ENCODE measurements around the gene KLHL8. TPM values are rescaled to one million over a fixed set of nuclear protein-coding genes. Genes with fewer than 3 reads are reported as not detected.

KLHL8 gene
- total and polyA plus RNA-seq, 5 donors: 3.4 to 14.6 (median 11.7) TPM

DNA sequence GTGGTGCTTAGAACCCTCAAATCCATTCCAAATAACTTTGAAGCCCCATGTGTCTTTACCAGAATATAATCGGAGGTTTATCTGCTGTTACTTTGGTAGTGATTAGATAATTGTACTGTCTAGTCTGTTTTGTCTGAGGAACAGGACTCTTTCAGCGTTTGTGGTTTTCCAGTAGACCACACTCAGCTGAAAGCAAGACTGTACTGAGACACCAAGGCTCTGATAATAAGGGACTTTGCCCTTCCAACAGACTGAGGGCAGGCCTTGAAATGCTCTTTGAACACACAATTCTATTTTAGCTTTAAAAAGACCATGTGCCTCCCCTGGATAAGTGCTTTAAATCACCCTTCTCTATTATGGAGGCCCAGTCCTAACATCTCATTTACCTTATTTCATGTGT lies 76.1 kb downstream of the KLHL8 start:
- intact Hi-C loops (cut with DNase I): no loop called here
- H3K9me3 ChIP-seq (ENCODE audit: control insufficient read depth, low read length): no peaks in the 10 kb centered on the region
- DNase-seq: no peak

DNA sequence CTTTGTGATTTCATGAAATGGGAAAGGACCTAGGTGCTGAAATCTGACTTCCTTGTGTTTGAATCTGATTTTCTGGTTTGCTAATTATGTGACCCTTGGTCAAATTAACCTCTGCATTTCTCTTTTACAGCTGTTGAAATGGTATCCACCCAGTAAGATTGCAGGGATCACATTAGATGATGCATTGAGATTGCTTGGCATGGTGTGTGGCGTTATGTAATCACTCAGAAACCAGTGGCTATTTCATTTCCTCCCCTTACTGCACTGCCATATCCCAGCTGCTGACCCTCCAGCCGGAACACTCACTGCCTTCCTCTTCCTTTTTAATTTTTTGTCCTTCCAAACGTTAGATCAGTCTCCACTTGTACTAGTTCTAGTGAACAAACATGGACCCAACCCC lies 79.0 kb downstream of the KLHL8 start:
- Histone ChIP-seq H3K4me3 (ENCODE audit: low read length) (no peak overlapping the region), H3K4me1 (ENCODE audit: control insufficient read depth, insufficient read depth, low read length) (no peaks in the 10 kb centered on the region), H3K27ac (ENCODE audit: low read length) (no peak overlapping the region), H3K9me3 (ENCODE audit: control insufficient read depth, low read length) (no peaks in the 10 kb centered on the region), H3K27me3 (ENCODE audit: control insufficient read depth, insufficient read depth) (no peaks in the 10 kb centered on the region)
- no peak for DNase-seq
- intact Hi-C loops (cut with DNase I): no loop called here
- 47% methylated on average over 3 of the region's 3 CpGs for WGBS
- ATAC-seq: peak; percentile 52 to 65

More for the DNA sequence above, 76.1 kb downstream of the KLHL8 start:
- H3K27ac ChIP-seq (ENCODE audit: low read length): no peak overlapping the region
- H3K27me3 ChIP-seq (ENCODE audit: control insufficient read depth, insufficient read depth): no peaks in the 10 kb centered on the region
- no peak for ATAC-seq
- WGBS: 38% methylated on average over 2 of the region's 2 CpGs
- H3K4me3 ChIP-seq (ENCODE audit: low read length): no peak overlapping the region
- H3K4me1 ChIP-seq (ENCODE audit: control insufficient read depth, insufficient read depth, low read length): no peaks in the 10 kb centered on the region

DNA sequence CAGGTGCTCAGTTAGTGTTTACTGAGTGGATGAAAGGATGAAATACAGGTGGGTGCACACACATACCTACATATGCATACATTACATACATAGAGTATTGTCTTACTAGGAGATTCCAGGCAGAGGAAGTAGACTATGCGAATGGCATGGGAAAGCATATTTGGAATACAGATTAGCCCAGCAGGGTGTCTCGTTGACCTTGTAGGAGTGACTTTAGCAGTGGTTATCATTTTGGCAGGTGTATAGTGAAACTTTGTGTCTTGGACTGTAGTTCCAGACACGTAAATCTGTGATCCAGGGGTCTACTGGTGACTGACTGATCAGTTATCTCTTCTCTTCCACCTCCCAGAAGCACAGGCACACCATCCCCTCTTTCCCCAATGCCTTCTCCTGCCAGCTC lies 86.3 kb downstream of the KLHL8 start:
- no peaks in the 10 kb centered on the region for H3K27me3 ChIP-seq (ENCODE audit: control insufficient read depth, insufficient read depth)
- H3K4me3 ChIP-seq (ENCODE audit: low read length): no peak overlapping the region
- peak in 1 of 2 donors; percentile 26 for ATAC-seq
- DNase-seq: no peak
- intact Hi-C loops (cut with DNase I): no loop called here
- WGBS: 60% methylated on average over 3 of the region's 3 CpGs
- H3K9me3 ChIP-seq (ENCODE audit: control insufficient read depth, low read length): no peaks in the 10 kb centered on the region
- H3K27ac ChIP-seq (ENCODE audit: low read length): peak overlapping the region; percentile 63
- H3K4me1 ChIP-seq (ENCODE audit: control insufficient read depth, insufficient read depth, low read length): no peaks in the 10 kb centered on the region

DNA sequence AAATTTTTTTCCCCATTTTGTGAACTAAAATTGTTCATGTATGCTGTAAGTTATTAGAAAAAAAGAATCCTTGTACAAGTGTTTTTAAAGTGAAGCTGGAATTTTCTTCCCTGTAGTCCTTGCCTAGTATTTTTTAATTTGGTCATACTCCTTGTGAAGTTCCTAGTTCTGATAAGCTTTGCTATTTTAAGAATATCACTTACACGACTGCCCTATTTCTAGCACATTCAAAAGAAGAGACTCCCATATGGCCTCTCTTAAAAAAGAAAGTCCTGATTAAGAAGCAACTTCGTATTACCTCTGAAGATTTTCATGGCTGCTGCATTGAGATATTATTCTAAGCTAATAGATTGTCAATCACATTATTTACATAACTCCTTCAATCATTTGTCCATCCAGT lies 87.2 kb downstream of the KLHL8 start:
- H3K4me1 ChIP-seq (ENCODE audit: control insufficient read depth, insufficient read depth, low read length): no peaks in the 10 kb centered on the region
- peak in 1 of 2 donors; percentile 40 for ATAC-seq
- WGBS: 36% methylated on average over 2 of the region's 2 CpGs
- intact Hi-C loops (cut with DNase I): no loop called here
- DNase-seq: no peak
- H3K27me3 ChIP-seq (ENCODE audit: control insufficient read depth, insufficient read depth): no peaks in the 10 kb centered on the region
- H3K27ac ChIP-seq (ENCODE audit: low read length): peak overlapping the region; percentile 75
- H3K9me3 ChIP-seq (ENCODE audit: control insufficient read depth, low read length): no peaks in the 10 kb centered on the region
- H3K4me3 ChIP-seq (ENCODE audit: low read length): no peak overlapping the region

DNA sequence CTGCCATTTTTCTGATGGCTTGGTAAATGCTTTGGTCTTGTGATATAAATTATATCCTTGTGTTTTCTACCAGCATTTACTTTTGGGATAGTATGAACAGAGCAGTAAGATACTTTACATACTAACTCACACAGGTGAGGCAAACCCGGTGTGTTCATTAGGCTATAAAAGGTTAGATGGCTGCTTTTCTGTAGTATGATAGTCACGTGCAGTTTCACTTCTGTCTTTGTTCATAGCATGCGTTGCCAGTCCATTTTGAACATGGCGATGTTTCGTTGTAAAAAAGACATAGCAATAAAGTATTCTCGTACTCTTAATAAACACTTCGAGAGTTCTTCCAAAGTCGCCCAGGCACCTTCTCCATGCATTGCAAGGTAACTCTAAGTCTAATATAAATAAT lies 88.4 kb downstream of the KLHL8 start:
- Histone ChIP-seq H3K4me3 (ENCODE audit: low read length) (no peak overlapping the region), H3K27ac (ENCODE audit: low read length) (no peak overlapping the region), H3K4me1 (ENCODE audit: control insufficient read depth, insufficient read depth, low read length) (no peaks in the 10 kb centered on the region), H3K27me3 (ENCODE audit: control insufficient read depth, insufficient read depth) (no peaks in the 10 kb centered on the region), H3K9me3 (ENCODE audit: control insufficient read depth, low read length) (no peaks in the 10 kb centered on the region)
- intact Hi-C loops (cut with DNase I): no loop called here
- ATAC-seq (no peak), DNase-seq (no peak)
- WGBS: 94% methylated on average over 8 of the region's 8 CpGs

DNA sequence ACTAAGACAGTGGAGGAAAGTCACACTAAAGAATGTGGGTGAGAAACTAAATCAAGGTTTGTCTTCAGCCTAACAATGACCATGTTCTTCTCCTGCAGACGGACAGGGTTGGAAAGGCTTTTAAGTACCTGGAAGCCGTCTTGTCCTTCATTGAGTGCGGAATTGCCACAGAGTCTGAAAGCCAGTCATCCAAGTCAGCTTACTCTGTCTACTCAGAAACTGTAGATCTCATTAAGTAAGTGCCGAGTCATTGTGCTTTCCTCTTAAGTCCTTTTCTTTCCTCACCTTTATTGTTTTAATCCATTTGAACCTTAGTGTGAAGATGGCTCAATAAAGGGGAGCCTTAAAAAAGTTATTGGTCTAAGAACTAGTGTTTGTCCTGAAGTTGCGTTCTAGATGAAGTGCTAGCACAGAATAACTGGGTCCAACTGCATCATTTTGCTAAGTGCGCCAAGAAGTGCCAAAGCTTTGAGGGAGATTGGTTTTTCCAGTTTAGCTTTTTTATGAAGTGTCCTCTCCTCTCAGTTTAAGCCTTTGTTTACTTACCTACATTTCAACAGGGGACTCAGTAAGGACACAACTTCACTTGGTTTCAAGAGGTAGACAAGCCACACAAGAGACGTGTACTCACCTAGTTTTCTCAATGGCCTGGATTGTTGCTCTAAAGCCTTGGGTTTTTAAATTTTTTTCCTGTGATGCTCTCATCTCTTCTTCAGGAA lies 89.3 kb downstream of the KLHL8 start:
- Histone ChIP-seq H3K4me1 (ENCODE audit: control insufficient read depth, insufficient read depth, low read length) (no peaks in the 10 kb centered on the region), H3K4me3 (ENCODE audit: low read length) (no peak overlapping the region), H3K27ac (ENCODE audit: low read length) (no peak overlapping the region), H3K27me3 (ENCODE audit: control insufficient read depth, insufficient read depth) (no peaks in the 10 kb centered on the region), H3K9me3 (ENCODE audit: control insufficient read depth, low read length) (no peaks in the 10 kb centered on the region)
- ATAC-seq (no peak), DNase-seq (no peak)
- WGBS: 96% methylated on average over 7 of the region's 7 CpGs
- intact Hi-C loops (cut with DNase I): no loop called here

DNA sequence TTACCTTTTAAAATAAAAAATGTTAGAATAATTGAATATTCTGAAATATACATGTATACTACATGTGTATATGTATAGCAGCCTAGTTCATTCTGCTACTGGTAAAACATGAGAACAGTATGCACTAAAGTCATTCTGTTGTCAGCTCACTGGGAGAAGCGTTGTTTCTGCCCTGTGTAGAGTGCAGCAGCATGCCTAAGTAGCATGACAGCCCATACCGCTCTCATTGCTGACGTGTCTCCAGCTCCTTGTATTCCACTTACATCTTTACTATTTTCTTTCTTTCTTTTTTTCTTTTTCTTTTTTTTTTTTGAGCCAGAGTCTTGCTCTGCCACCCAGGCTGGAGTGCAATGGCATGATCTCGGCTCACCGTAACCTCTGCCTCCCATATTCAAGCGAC lies 90.7 kb downstream of the KLHL8 start:
- DNase-seq (no peak), ATAC-seq (no peak)
- H3K4me3 ChIP-seq (ENCODE audit: low read length): no peak overlapping the region
- intact Hi-C loops (cut with DNase I): no loop called here
- no peaks in the 10 kb centered on the region for H3K4me1 ChIP-seq (ENCODE audit: control insufficient read depth, insufficient read depth, low read length)
- no peak overlapping the region for H3K27ac ChIP-seq (ENCODE audit: low read length)
- no peaks in the 10 kb centered on the region for H3K9me3 ChIP-seq (ENCODE audit: control insufficient read depth, low read length)
- WGBS: 96% methylated on average over 6 of the region's 6 CpGs
- H3K27me3 ChIP-seq (ENCODE audit: control insufficient read depth, insufficient read depth): no peaks in the 10 kb centered on the region

DNA sequence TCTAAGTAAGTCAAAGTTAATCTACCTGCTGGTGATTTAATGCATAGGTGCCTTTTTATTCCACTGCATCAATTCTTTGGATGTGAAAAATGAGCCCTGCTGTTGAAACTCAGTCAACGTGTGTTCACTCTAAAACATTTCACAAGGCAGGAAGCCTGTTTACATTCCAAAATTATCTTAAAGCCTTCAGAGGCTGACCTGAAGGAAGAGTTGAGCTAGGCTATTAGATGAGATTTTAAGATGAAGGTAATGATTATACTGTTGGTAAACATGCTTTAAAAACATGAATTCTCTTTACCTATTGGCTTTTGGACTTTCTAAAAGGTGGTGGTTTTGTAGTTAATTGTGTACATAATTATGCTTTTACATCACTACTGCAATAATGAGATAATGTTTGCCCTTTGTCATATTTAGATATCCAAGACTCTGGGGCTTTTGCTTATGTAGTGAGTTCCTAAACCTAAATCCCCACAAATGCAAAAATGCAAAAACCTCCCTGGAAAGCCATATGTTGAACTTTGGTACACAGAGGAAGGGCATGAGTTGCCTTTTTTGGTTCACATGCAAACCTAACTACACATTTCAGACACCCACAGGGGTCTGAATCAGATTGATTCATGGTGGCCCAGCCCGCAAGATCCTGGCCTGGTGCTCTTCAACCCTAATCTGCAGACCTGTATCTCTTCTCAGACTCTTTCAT lies 92.3 kb downstream of the KLHL8 start:
- Histone ChIP-seq H3K4me3 (ENCODE audit: low read length) (no peak overlapping the region), H3K9me3 (ENCODE audit: control insufficient read depth, low read length) (no peaks in the 10 kb centered on the region), H3K27me3 (ENCODE audit: control insufficient read depth, insufficient read depth) (no peaks in the 10 kb centered on the region), H3K4me1 (ENCODE audit: control insufficient read depth, insufficient read depth, low read length) (no peaks in the 10 kb centered on the region), H3K27ac (ENCODE audit: low read length) (no peak overlapping the region)
- DNase-seq (no peak), ATAC-seq (no peak)
- 71% methylated on average over 2 of the region's 2 CpGs for whole genome bisulfite sequencing
- intact Hi-C loops (cut with DNase I): no loop called here

DNA sequence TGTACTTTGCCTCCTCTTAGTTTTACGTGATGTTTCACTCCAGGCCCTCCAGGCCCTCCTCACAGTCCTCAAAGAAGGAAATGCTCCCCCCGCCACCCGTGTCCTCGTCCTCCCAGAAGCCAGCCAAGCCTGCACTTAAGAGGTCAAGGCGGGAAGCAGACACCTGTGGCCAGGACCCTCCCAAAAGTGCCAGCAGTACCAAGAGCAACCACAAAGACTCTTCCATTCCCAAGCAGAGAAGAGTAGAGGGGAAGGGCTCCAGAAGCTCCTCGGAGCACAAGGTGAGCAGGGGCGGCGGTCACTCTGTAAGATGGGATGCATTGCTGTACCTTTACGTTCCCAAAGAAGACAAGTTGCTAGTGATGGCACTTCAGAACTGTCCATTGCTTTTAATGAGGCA lies 94.4 kb downstream of the KLHL8 start:
- H3K9me3 ChIP-seq (ENCODE audit: control insufficient read depth, low read length): no peaks in the 10 kb centered on the region
- WGBS: 91% methylated on average over 9 of the region's 9 CpGs
- H3K27me3 ChIP-seq (ENCODE audit: control insufficient read depth, insufficient read depth): no peaks in the 10 kb centered on the region
- ATAC-seq (no peak), DNase-seq (no peak)
- no peak overlapping the region for H3K4me3 ChIP-seq (ENCODE audit: low read length)
- intact Hi-C loops (cut with DNase I): no loop called here
- no peak overlapping the region for H3K27ac ChIP-seq (ENCODE audit: low read length)
- peaks cover 7% of the 10 kb centered on the region for H3K4me1 ChIP-seq (ENCODE audit: control insufficient read depth, insufficient read depth, low read length)

DNA sequence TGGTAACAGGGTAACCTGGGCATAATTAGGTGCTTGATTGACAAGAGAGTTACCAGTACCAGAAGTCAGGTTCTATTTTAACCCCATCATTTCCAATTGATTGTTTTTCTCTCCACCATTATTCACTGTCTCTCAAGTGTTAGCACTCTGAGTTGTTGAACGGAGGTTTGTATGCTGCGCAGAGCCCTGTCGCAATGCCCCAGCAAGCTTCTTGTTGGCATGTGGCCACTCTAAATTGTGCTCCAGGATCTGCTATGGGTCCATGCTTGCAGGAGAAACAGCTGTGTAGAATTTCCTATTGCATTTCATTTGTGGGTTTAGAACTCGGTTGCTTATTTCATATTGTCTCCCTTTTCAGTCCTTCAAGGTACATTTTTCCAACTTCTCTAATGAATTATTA lies 98.2 kb downstream of the KLHL8 start:
- H3K4me1 ChIP-seq (ENCODE audit: control insufficient read depth, insufficient read depth, low read length): peaks cover 13% of the 10 kb centered on the region
- peak; percentile 45 to 53 for ATAC-seq

GRCh38 chr4:87121341-87122065 lies 98.9 kb downstream of the KLHL8 start:
- intact Hi-C loops (cut with DNase I): no loop called here
- Histone ChIP-seq H3K4me3 (ENCODE audit: low read length) (no peak overlapping the region), H3K27me3 (ENCODE audit: control insufficient read depth, insufficient read depth) (no peaks in the 10 kb centered on the region), H3K27ac (ENCODE audit: low read length) (peak overlapping the region; percentile 86), H3K4me1 (ENCODE audit: control insufficient read depth, insufficient read depth, low read length) (peaks cover 14% of the 10 kb centered on the region), H3K9me3 (ENCODE audit: control insufficient read depth, low read length) (no peaks in the 10 kb centered on the region)
- WGBS: 65% methylated on average over 4 of the region's 4 CpGs
- DNase-seq (no peak), ATAC-seq (peak; percentile 25 to 29)

More for the DNA sequence above, 98.2 kb downstream of the KLHL8 start:
- DNase-seq: peak in 1 of 3 donors; percentile 22
- intact Hi-C loops (cut with DNase I): no loop called here
- WGBS: 71% methylated on average over 4 of the region's 4 CpGs
- H3K27me3 ChIP-seq (ENCODE audit: control insufficient read depth, insufficient read depth): no peaks in the 10 kb centered on the region
- H3K27ac ChIP-seq (ENCODE audit: low read length): peak overlapping the region; percentile 48
- no peaks in the 10 kb centered on the region for H3K9me3 ChIP-seq (ENCODE audit: control insufficient read depth, low read length)
- H3K4me3 ChIP-seq (ENCODE audit: low read length): no peak overlapping the region

Data from right cardiac atrium (tissue), 5 donors.